Panc1 (cell line): ENCODE results near the gene MTR.

Experiments
- POLR2AphosphoS5 ChIP-seq: IDR thresholded peaks from 2 replicates; pipeline ENCODE4 v1.6.1; 2012; ENCODE audit warnings: mild to moderate bottlenecking, low read depth, low read length, moderate library complexity
- TF ChIP-seq, protein P1 (sequence below): fragments of 450-650 bp; IDR thresholded peaks from 2 replicates; pipeline ENCODE4 v1.5.1; 2017; ENCODE audit warnings: mild to moderate bottlenecking

DNA sequence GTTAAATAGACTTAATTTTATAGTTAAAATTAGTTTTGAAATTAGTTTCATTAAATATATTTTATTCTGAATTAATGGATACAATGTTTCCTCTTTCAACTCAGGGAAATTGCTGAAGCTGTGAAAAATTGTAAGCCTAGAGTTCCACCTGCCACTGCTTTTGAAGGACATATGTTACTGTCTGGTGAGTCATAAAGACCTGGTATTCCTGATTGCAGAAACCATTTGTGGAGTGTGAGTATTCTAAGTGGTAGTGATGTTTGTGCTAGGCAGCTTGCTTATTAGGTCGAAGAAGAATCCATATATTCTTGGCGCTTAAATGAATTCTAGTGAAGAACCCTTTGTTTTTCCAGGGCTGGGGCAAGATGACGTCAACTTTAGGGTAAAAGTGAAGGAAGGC is 34.0 kb downstream of the MTR start:
- TF ChIP-seq POLR2AphosphoS5: no peak
- TF ChIP-seq, protein P1, sequence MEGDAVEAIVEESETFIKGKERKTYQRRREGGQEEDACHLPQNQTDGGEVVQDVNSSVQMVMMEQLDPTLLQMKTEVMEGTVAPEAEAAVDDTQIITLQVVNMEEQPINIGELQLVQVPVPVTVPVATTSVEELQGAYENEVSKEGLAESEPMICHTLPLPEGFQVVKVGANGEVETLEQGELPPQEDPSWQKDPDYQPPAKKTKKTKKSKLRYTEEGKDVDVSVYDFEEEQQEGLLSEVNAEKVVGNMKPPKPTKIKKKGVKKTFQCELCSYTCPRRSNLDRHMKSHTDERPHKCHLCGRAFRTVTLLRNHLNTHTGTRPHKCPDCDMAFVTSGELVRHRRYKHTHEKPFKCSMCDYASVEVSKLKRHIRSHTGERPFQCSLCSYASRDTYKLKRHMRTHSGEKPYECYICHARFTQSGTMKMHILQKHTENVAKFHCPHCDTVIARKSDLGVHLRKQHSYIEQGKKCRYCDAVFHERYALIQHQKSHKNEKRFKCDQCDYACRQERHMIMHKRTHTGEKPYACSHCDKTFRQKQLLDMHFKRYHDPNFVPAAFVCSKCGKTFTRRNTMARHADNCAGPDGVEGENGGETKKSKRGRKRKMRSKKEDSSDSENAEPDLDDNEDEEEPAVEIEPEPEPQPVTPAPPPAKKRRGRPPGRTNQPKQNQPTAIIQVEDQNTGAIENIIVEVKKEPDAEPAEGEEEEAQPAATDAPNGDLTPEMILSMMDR: no peak
